Fibroblast of villous mesenchyme (primary cell): ENCODE measurements around the gene COL20A1. TPM values are rescaled to one million over a fixed set of nuclear protein-coding genes. Genes with fewer than 3 reads are reported as not detected.
A peak's percentile ranks its signal among the peaks of the same experiment; 100 is the strongest.

Experiments used
- DNase-seq: peaks from one replicate; pipeline ENCODE4 v3.0.0-alpha.2; 2010; ENCODE audit warnings: low read depth
- H3K4me3 ChIP-seq: 2 replicates; pipeline ENCODE4 v1.5.1; 2011; ENCODE audit warnings: low read depth, mild to moderate bottlenecking, low read length
- total RNA-seq: library from RNA; depleted of rRNA; stranded (reverse); fragments of >200 nt; gene quantifications from 2 replicates; pipeline ENCODE4 v1.2.3, GENCODE V29; 2012
- TF ChIP-seq, protein P1 (sequence below): IDR thresholded peaks from 2 replicates; pipeline ENCODE4 v1.5.1; 2012; ENCODE audit warnings: low read depth, mild to moderate bottlenecking, low read length; ENCODE audit not compliant: insufficient read depth

The COL20A1 gene
- total RNA-seq, 1 donor = under 0.01 TPM

DNA sequence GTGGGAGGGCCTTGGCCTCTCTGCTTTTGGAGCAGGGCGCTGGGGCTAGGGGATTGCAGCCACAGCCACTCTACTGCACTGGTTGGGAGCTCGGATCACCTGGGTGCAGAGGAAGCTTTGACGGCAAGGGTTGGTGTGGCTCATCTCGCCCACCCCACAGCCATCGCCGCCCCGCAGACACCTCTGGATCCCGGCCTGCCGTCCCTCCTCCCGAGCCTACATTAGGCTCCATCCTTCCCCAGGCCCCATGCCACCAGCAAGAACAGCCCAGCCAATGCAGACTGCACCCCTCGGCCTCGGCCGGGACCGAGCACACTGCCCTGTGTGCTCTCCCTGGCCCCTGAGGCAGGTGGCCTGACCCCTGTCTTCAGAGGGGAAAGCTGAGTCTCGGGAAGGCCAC, 32.5 kb upstream of the COL20A1 start:
- DNase-seq = no peak
- H3K4me3 ChIP-seq = no peak overlapping the region
- TF ChIP-seq, protein P1, sequence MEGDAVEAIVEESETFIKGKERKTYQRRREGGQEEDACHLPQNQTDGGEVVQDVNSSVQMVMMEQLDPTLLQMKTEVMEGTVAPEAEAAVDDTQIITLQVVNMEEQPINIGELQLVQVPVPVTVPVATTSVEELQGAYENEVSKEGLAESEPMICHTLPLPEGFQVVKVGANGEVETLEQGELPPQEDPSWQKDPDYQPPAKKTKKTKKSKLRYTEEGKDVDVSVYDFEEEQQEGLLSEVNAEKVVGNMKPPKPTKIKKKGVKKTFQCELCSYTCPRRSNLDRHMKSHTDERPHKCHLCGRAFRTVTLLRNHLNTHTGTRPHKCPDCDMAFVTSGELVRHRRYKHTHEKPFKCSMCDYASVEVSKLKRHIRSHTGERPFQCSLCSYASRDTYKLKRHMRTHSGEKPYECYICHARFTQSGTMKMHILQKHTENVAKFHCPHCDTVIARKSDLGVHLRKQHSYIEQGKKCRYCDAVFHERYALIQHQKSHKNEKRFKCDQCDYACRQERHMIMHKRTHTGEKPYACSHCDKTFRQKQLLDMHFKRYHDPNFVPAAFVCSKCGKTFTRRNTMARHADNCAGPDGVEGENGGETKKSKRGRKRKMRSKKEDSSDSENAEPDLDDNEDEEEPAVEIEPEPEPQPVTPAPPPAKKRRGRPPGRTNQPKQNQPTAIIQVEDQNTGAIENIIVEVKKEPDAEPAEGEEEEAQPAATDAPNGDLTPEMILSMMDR = no peak

GRCh38 chr20:63261060-63261794, 31.8 kb upstream of the COL20A1 start:
- H3K4me3 ChIP-seq = no peak overlapping the region
- TF ChIP-seq, protein P1 = no peak
- DNase-seq = peak; percentile 17

- DNase-seq = no peak
- H3K4me3 ChIP-seq = no peak overlapping the region
- TF ChIP-seq, protein P1 = no peak
Observed at GRCh38 chr20:63261795-63262528, 31.0 kb upstream of the COL20A1 start.

- no peak for DNase-seq
- TF ChIP-seq, protein P1 = no peak
- H3K4me3 ChIP-seq = no peak overlapping the region
Observed at GRCh38 chr20:63262836-63263235, 30.1 kb upstream of the COL20A1 start.

- no peak for DNase-seq
- TF ChIP-seq, protein P1 = no peak
- no peak overlapping the region for H3K4me3 ChIP-seq
Observed at GRCh38 chr20:63264000-63264399, 29.0 kb upstream of the COL20A1 start.

- no peak overlapping the region for H3K4me3 ChIP-seq
- DNase-seq = no peak
- TF ChIP-seq, protein P1 = no peak
Observed at GRCh38 chr20:63264519-63264918, 28.5 kb upstream of the COL20A1 start.
